Endothelial cell of umbilical vein (primary cell): ENCODE results near the gene OLA1. TPM values are rescaled to one million over a fixed set of nuclear protein-coding genes. Genes with fewer than 3 reads are reported as not detected.

Source experiments
- BruUV-seq: library from RNA; stranded (reverse); fragments of 400-500 nt; replicated peaks from 2 replicates; lab custom pipeline; 2021; lab: Mats Ljungman, UMichigan
- CTCF ChIA-PET: fragments of 300-600, 350-600 bp; sonication (Branson Sonifier 250); formaldehyde crosslinking; loops from one replicate; lab custom pipeline; 2021; ENCODE audit warnings: antibody characterized with exemption, inconsistent platforms; lab: Charles Lee
- POLR2A ChIA-PET: fragments of 300-600, 350-600 bp; sonication (Branson Sonifier 250); formaldehyde crosslinking; loops from one replicate; lab custom pipeline; 2021; ENCODE audit warnings: antibody characterized with exemption, inconsistent platforms; lab: Charles Lee
- DNase-seq: peaks from one replicate; pipeline ENCODE4 v3.0.0-alpha.2; 2011; ENCODE audit warnings: low read depth, low spot score
- FAIRE-seq: peaks from 2 replicates; lab custom pipeline; 2011; peaks lifted over from hg19 to GRCh38; lab: Jason Lieb, UNC
- H2AFZ ChIP-seq: 2 replicates; pipeline ENCODE4 v1.6.0; 2012; ENCODE audit warnings: low read depth, low read length, control low read depth, inconsistent platforms
- H3K27ac ChIP-seq: 2 replicates; pipeline ENCODE4 v1.5.1; 2011; ENCODE audit warnings: low read depth, mild to moderate bottlenecking, control low read depth, low read length, moderate library complexity; ENCODE audit not compliant: insufficient read depth
- H3K27me3 ChIP-seq, 2 experiments: 2 replicates each; pipeline versions ENCODE4 v1.6.0 to v1.6.1; 2011; ENCODE audit warnings: low read length in 2 of 2, mixed read lengths in 1 of 2; ENCODE audit not compliant: control insufficient read depth in 2 of 2, insufficient read depth in 2 of 2
- H3K36me3 ChIP-seq, 2 experiments: 2 replicates in 1 of 2; 3 replicates in 1 of 2; pipeline ENCODE4 v1.5.1; 2011; ENCODE audit warnings: low read length in 2 of 2, mild to moderate bottlenecking in 1 of 2, moderate library complexity in 1 of 2; ENCODE audit not compliant: control insufficient read depth in 2 of 2, insufficient read depth in 2 of 2; ENCODE audit errors: extremely low read depth in 1 of 2
- H3K4me1 ChIP-seq: 3 replicates; pipeline ENCODE4 v1.5.1; 2011; ENCODE audit warnings: mild to moderate bottlenecking, low read length; ENCODE audit not compliant: control insufficient read depth, insufficient read depth; ENCODE audit errors: extremely low read depth
- H3K4me2 ChIP-seq: 2 replicates; pipeline ENCODE4 v1.6.1; 2011; ENCODE audit warnings: low read length, control low read depth, mixed read lengths; ENCODE audit not compliant: insufficient read depth
- H3K4me3 ChIP-seq, 3 experiments: fragments of 200-600 bp in 1 of 3; sonication (generic), shearing (Covaris generic) in 1 of 3; replicated peaks in 1 of 3; 2 replicates each; pipeline ENCODE4 v1.5.1; 2011 to 2016; ENCODE audit warnings: control low read depth in 3 of 3, low read length in 3 of 3, mild to moderate bottlenecking in 2 of 3, inconsistent platforms in 1 of 3, low read depth in 1 of 3, moderate library complexity in 1 of 3; ENCODE audit not compliant: insufficient read depth in 1 of 3
- H3K79me2 ChIP-seq: 2 replicates; pipeline ENCODE4 v1.6.0; 2012; ENCODE audit warnings: low read length, inconsistent platforms; ENCODE audit not compliant: control insufficient read depth, insufficient read depth
- H3K9ac ChIP-seq: replicated peaks from 2 replicates; pipeline ENCODE3; 2011; ENCODE audit warnings: low read length, control low read depth; ENCODE audit not compliant: insufficient read depth; ENCODE audit errors: extremely low read depth
- H3K9me1 ChIP-seq: replicated peaks from 3 replicates; pipeline ENCODE4 v1.6.0; 2011; ENCODE audit warnings: mild to moderate bottlenecking, low read length; ENCODE audit not compliant: control insufficient read depth, insufficient read depth; ENCODE audit errors: extremely low read depth
- H3K9me3 ChIP-seq: replicated peaks from 2 replicates; pipeline ENCODE4 v1.5.1; 2012; ENCODE audit warnings: low read length, inconsistent platforms; ENCODE audit not compliant: control insufficient read depth, insufficient read depth
- H4K20me1 ChIP-seq: replicated peaks from 2 replicates; pipeline ENCODE3; 2011; ENCODE audit warnings: mild to moderate bottlenecking, low read length; ENCODE audit not compliant: control insufficient read depth, insufficient read depth; ENCODE audit errors: extremely low read depth
- EZH2 ChIP-seq: IDR thresholded peaks from 2 replicates; pipeline ENCODE4 v1.6.1; 2012; ENCODE audit warnings: borderline replicate concordance, low read depth, mild to moderate bottlenecking, moderate library complexity, low read length, inconsistent platforms; ENCODE audit not compliant: severe bottlenecking
- FOS ChIP-seq: IDR thresholded peaks from 2 replicates; pipeline ENCODE4 v1.6.1; 2011; ENCODE audit warnings: mild to moderate bottlenecking, low read length, moderate library complexity, borderline replicate concordance; ENCODE audit not compliant: insufficient read depth
- GATA2 ChIP-seq: IDR thresholded peaks from 2 replicates; pipeline ENCODE4 v1.7.0; 2011; ENCODE audit warnings: low read depth, mild to moderate bottlenecking, moderate library complexity, mixed read lengths, low read length; ENCODE audit not compliant: insufficient read length, insufficient read depth
- JUN ChIP-seq: IDR thresholded peaks from 2 replicates; pipeline ENCODE4 v1.6.1; 2011; ENCODE audit warnings: borderline replicate concordance, low read depth; ENCODE audit not compliant: insufficient read length, insufficient read depth
- MYC ChIP-seq: IDR thresholded peaks from one replicate; pipeline ENCODE4 v1.6.1; 2011; ENCODE audit warnings: mild to moderate bottlenecking, low read depth, low read length
- POLR2A ChIP-seq: IDR thresholded peaks from 2 replicates; pipeline ENCODE4 v1.6.1; 2012; ENCODE audit warnings: low read depth, mild to moderate bottlenecking, control low read depth, low read length
- POLR2AphosphoS5 ChIP-seq: IDR thresholded peaks from 2 replicates; pipeline ENCODE4 v1.6.1; 2012; ENCODE audit warnings: low read depth, mild to moderate bottlenecking, control low read depth, low read length, moderate library complexity; ENCODE audit not compliant: insufficient read depth
- dilution Hi-C: fragments of 300-500 bp; cut with MboI; formaldehyde crosslinking; loops from one replicate; pipeline ENCODE4 v1.15.0; 2019; ENCODE audit warnings: low sequenced_read_pairs; ENCODE audit not compliant: extremely low pct_ligation_motif_present
- intact Hi-C: fragments of 100-400 bp; cut with micrococcal nuclease; formaldehyde crosslinking; loops from one replicate; pipeline ENCODE4 v1.10.0; 2022
- polyA plus RNA-seq, 4 experiments: library from polyadenylated mRNA; depleted of rRNA in 3 of 4; stranded (reverse) in 3 of 4; unstranded in 1 of 4; fragments of >200 nt; gene quantifications; 2 replicates each; pipeline versions ENCODE4 v1.2.1 to v1.2.3, GENCODE V29; 2011 to 2012; ENCODE audit warnings: missing spikeins in 1 of 4
- total RNA-seq: library from RNA; stranded (reverse); gene quantifications from 2 replicates; pipeline ENCODE4 v1.2.3, GENCODE V29; 2021
- TF ChIP-seq, protein P1 (sequence below), 2 donors: IDR thresholded peaks; 1 replicate in 1 of 2; 2 replicates in 1 of 2; pipeline ENCODE4 v1.5.1; 2011; ENCODE audit warnings: low read length in 2 of 2, mild to moderate bottlenecking in 2 of 2, moderate library complexity in 2 of 2, control low read depth in 1 of 2, inconsistent platforms in 1 of 2, low read depth in 1 of 2; ENCODE audit not compliant: insufficient read depth in 1 of 2; ENCODE audit errors: extremely low read depth in 1 of 2
- TF ChIP-seq, protein P2 (sequence below): IDR thresholded peaks from 2 replicates; pipeline ENCODE4 v1.6.1; 2011; ENCODE audit not compliant: insufficient read depth, insufficient read length

Gene OLA1
- total and polyA plus RNA-seq, 2 donors (not counting 3 experiments of a cell fraction or from before 2014, with no cell fraction given), result 30.6 to 93.9 TPM

DNA sequence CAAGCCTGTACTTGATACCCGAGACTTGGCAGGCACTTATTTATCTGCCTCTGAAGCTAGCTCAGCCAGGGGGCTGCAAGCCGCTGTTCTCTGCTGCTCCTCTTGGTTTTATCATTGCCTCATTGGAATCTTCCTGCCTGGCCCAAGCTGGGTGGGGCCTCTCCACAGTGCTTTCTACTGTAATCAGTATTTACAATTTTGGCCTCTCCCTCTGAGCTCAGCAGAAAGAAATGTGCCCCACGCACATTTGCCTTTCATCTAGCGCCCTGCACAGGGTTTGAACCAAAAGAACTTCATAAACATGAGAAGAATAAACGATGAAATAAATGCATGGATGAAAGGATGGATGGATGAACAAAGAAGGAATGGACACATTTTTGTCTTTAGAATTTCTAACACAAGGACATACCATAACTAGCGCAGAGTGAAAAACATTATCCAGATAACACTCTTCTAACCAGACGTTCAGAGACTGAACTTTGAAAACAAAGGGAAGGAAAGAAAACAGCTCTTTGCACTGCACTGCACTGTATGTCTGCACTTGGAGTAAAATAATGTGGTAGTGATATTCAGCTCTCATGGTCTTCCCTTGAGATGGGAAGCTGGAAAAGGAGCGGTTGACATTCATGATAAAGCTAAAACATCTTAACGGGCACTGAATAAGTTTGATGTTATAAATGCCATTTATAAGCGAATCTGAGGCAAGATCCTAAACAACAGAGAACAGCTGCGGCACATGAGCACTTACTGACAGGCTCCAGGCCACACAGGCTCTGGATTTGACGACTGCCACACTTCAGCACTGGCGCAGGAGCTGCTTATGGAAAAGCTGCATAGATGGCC is 196.4 kb downstream of the OLA1 start:
- POLR2A ChIA-PET, result no interaction called here
- no peaks in the 10 kb centered on the region for H3K4me1 ChIP-seq
- no peak overlapping the region for H3K4me2 ChIP-seq
- CTCF ChIA-PET, result interaction anchor here (1.0 to 1.6 kb wide), 4 partner anchors 11 to 82 kb away, joined by 3 to 4 read pairs (median 4); no protein-coding TSS in a partner anchor
- BruUV-seq, result no TSS peak
- dilution Hi-C loops, result no loop called here
- no peaks in the 10 kb centered on the region for H3K79me2 ChIP-seq
- no peak overlapping the region for H3K9ac ChIP-seq
- H3K9me1 ChIP-seq, result no peaks in the 10 kb centered on the region
- no peak for FAIRE-seq
- H2AFZ ChIP-seq, result no peak overlapping the region
- no peak overlapping the region for H3K4me3 ChIP-seq
- DNase-seq, result no peak
- no peak overlapping the region for H3K27ac ChIP-seq
- no peaks in the 10 kb centered on the region for H3K9me3 ChIP-seq
- intact Hi-C loops, result no loop called here
- no peaks in the 10 kb centered on the region for H4K20me1 ChIP-seq
- peaks cover 0 to 12% of the 10 kb centered on the region in 2 experiments for H3K27me3 ChIP-seq
- TF ChIP-seq GATA2 (no peak), FOS (no peak), POLR2AphosphoS5 (no peak), EZH2 (no peak), POLR2A (no peak), JUN (no peak), MYC (no peak)
- TF ChIP-seq, protein P1, sequence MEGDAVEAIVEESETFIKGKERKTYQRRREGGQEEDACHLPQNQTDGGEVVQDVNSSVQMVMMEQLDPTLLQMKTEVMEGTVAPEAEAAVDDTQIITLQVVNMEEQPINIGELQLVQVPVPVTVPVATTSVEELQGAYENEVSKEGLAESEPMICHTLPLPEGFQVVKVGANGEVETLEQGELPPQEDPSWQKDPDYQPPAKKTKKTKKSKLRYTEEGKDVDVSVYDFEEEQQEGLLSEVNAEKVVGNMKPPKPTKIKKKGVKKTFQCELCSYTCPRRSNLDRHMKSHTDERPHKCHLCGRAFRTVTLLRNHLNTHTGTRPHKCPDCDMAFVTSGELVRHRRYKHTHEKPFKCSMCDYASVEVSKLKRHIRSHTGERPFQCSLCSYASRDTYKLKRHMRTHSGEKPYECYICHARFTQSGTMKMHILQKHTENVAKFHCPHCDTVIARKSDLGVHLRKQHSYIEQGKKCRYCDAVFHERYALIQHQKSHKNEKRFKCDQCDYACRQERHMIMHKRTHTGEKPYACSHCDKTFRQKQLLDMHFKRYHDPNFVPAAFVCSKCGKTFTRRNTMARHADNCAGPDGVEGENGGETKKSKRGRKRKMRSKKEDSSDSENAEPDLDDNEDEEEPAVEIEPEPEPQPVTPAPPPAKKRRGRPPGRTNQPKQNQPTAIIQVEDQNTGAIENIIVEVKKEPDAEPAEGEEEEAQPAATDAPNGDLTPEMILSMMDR (IDR thresholded peaks at IDR 0.05; ENCODE audit: extremely low read depth in 1 of 2, insufficient read depth in 1 of 2, low read depth in 1 of 2, low read length in 2 of 2), result no peak
- TF ChIP-seq, protein P2, sequence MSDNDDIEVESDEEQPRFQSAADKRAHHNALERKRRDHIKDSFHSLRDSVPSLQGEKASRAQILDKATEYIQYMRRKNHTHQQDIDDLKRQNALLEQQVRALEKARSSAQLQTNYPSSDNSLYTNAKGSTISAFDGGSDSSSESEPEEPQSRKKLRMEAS, result no peak
- no peaks in the 10 kb centered on the region for H3K36me3 ChIP-seq
